DMS79 (cell line): ENCODE measurements around the gene KLHDC1.
A peak's percentile ranks its signal among the peaks of the same experiment; 100 is the strongest.
"Not testable (repeated sequence)": the region's sequence is repeated elsewhere in the genome, so short reads cannot be mapped to it uniquely, and the experiment has no call there.

Experiments
- DNase-seq: peaks from one replicate; lab custom pipeline; 2025; lab: John Stamatoyannopoulos, UW

The KLHDC1 gene

DNA sequence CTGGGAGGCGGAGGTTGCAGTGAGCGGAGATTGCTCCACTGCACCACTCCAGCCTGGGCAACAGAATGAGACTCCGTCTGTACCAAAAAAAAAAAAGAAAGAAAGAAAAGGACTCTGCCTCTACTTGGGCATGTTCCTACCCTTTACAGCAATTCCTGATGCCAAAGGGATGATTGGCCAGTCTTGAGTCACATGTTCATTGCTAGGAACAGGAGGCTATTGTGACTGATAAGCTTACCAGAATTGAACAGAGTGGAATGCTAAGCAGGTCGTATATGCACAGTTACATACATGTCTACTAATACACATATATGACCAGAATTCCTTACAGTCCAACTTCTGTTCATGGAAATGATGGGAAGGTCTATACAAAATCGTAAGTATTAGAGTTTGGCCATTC is 34.3 kb downstream of the KLHDC1 start:
- no peak for DNase-seq

GRCh38 chr14:49732896-49733295 is 40.0 kb downstream of the KLHDC1 start:
- no peak for DNase-seq

- no peak for DNase-seq
These were observed 40.9 kb downstream of the KLHDC1 start for GRCh38 chr14:49733836-49734235.

DNA sequence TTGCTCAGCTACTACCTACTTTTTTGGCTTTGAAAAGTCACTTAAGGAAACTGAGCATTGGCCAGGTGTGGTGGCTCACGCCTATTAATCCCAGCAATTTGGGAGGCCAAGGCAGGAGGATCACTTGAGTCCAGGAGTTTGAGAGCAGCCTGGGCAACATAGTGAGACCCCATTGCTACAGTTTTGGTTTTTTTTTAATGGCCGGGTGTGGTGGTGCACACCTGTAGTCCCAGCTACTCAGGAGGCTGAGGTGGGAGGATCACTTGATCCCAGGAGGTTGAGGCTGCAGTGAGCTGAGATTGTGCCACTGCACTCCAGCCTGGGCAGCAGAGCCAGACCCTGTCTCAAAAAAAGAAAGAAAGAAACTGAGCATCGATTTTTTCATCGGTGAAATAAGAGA is 42.7 kb downstream of the KLHDC1 start:
- DNase-seq, result not testable (repeated sequence)

GRCh38 chr14:49745191-49745590 is 52.3 kb downstream of the KLHDC1 start:
- peak; percentile 60 for DNase-seq

GRCh38 chr14:49746476-49746875 is 53.6 kb downstream of the KLHDC1 start:
- not testable (repeated sequence) for DNase-seq

- DNase-seq, result no peak
These were observed 61.7 kb downstream of the KLHDC1 start for GRCh38 chr14:49754570-49755097.

DNA sequence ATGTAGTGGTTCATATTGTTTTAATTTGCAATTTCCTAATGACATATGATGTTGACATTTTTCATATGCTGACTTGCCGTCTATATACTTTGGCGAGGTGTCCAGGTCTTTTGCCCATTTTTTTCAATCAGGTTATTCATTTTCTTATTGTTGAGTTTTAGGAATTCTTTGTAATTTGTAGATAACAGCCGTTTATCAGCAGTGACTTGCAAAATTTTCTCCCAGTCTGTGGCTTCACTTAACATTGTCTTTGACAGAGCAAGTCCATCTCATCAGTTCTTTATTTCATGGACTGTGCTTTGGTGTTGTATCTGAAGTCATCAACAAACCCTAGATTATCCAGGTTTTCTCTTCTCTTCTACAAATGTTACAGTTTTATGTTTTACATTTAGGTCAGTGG is 62.5 kb downstream of the KLHDC1 start:
- DNase-seq, result no peak

DNA sequence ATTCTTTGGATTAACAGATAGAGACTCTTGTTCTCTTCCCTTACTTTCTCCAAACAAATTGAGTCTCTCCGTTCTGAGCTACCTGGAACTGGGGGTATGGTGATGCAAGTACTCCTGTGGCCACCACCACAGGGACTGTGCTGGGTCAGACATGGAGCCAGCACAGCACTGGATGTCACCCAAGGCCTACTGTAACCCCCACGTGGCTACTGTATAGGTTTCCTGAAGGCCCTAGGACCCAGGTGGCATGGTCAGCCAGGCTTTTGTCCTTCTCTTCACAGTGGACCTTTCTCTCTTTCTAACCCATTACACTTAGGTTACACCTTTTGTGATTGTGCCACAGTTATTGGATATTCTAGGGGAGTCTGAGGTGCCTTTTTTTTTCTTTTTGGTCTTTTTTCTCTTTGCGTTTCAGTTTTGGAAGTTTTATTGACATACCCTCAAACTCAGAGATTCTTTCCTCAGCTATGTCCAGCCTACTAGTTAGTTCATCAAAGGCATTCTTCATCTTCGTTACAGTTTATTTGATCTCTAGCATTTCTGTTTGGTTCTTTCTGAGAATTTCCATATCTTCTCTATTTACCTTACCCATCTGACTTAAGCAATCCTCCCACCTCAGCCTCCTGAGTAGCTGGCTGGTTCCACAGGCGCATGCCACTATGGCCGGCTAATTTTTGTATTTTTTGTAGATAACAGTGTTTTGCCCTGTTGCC is 69.1 kb downstream of the KLHDC1 start:
- no peak for DNase-seq

DNA sequence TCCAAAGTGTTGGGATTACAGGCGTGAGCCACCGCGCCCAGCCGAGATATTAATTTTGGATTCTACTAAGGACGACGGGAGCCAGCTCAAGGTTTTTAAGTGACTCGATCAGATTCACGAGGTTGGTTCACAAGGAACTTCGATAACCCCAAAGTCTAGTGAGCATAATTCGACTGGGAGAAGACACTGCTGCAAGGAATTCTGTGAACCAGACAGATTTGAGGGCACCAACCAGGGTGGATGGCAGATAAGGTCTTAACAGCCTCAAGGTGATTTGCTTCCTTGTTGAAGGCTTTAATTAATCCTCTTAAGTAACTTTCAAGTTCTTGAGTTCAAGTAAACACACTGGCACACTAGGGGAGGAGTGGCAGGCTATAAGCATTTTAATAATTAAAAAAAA is 73.9 kb downstream of the KLHDC1 start:
- peak; percentile 40 for DNase-seq

- DNase-seq, result no peak
These were observed 74.3 kb downstream of the KLHDC1 start for GRCh38 chr14:49767270-49767570.

DNA sequence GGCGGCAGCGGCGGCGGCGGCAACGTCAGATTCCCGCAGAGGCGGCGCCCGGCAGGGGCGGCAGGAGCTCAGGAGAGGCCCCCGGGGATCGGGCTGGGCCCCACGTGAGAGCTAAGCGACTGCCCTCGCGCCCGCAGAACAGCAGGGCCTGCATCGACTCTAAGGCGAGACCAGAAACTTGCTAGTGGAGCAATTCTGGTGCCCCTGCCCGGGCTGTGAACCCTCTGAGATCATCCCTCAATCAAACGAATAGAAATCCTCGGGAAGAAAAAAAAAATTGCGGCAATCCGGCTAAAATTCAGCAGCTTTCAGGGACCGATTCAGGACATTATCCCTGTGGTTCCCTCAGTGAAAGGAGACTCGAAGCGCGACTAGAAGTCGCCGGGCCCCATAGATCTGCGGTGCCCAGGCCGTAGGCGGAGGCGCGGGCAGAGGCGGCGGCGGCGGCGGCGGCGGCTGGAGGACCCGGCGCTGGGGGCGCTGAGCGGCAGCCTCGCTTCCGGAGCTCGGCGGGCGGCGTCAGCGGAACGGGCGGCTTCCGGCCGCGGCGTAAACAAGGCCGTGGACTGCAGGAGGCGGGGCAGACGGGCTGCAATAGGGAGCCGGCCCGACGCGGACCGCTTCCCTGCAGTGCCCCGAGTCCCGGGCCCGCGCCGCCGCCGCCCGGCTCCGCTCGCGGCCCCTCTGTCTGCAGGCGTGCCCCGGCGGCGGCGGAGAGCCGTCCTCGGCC is 74.8 kb downstream of the KLHDC1 start, which contains the start of gene KLHDC2:
KLHDC2 (plus strand) TSS at position 583 of the 730 bp plus-strand sequence. CDS start 316 bp downstream, outside the sequence.
- peak; percentile 85 for DNase-seq

DNA sequence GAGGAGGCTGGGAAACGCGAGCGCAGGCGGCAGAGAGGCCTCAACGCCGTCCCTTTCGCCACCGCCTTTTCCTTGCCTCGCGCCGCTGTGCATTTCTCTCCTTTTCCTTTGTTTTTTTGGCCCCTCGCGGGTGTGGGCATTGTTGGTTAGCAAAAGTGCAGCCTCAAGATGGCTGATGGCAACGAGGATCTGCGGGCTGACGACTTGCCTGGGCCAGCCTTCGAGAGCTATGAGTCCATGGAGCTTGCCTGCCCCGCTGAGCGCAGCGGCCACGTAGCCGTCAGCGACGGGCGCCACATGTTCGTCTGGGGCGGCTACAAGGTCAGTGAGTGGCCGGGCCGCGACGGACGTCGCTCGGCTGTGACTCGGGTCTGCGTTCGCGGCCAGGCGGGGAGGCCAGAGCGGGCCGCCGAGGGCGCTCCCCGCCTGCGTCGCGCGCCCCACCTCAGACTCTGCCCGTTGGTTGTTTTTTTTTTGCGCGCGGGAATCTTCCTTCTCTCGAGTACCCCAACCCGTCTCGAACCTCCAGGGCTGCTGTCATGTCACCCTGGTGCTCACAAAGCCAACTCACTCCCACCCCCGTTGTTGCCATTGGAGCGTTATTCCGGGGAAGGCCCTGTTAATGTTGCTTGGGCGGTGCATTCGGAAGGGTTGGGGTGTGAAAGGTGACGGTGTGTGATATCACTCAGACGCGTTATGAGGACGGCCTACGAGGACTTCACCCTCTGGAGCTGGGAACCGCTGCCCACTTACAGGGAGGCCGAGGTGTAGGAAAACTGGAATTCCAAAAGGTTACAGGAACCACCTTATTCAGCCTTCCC is 75.6 kb downstream of the KLHDC1 start:
- peak; percentile 58 for DNase-seq

DNA sequence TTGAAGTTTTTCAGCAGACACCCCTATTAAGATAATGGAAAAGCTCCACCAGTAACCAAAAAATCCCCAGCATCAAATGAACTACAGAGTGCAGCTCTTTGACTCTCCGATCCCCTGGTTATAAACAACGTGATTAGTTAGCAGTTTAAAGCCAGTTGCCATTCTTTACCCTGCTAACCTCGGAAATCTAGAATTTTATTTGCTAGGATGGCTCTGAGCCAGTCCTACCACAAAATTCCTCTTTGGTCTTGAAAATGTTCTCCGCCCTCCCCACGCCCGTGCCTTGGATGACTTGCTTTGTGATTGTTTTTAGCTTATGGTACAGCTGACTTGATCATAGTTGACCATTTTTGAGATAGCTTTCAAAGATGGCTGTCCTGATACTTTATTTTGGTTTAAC is 76.3 kb downstream of the KLHDC1 start:
- peak; percentile 14 for DNase-seq

- peak; percentile 66 for DNase-seq
These were observed 76.8 kb downstream of the KLHDC1 start for GRCh38 chr14:49769581-49770211.

DNA sequence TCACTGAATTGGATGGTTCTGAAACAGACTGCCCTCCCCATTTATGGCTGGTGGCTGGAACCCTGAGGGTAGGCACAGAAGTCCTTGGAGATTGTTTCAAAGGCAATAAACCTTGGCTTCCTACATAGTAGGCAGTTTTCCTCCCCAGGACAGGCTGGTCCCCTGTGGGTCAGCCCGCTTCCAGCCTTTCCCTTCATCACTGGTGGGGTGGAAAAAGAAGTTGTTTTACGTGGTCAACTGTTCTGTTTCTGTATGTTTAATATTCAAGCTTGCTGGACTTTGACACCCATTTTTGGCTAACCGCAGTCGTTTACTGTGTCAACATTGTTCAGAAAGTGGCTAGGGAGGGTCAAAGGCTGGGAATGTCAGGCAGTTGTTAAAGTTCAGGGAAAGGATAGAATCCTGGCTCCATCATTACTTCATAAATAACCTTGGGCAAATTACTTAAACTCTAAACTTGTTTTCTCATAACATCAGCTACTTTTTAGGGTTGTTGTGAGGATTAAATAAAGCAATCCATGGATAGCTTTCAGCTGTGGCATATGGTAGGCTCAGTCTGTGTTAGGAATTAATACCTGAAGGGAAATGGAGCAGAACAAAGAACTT is 77.4 kb downstream of the KLHDC1 start:
- DNase-seq, result peak; percentile 11

- not testable (repeated sequence) for DNase-seq
These were observed 78.8 kb downstream of the KLHDC1 start for GRCh38 chr14:49771691-49772090.

DNA sequence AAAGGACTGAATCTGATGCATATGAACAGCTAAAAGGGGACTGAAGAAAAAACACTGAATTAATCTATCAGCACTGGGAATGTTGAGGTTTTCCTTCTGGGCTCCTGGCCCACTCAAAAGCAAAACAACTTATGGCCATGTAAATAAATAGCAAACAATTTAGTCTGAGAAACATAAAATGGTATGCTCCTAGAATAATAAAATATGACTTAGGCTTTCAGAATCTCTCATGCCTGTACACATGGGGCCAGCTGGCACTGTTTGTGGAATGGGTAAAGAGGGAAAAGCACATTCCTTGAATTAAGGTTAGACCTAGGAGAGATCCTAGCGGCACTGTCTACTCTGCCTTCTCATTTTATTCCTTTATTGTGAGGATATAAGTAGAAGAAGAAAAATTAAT is 81.2 kb downstream of the KLHDC1 start:
- DNase-seq, result no peak

GRCh38 chr14:49778421-49778820 is 85.5 kb downstream of the KLHDC1 start:
- no peak for DNase-seq

DNA sequence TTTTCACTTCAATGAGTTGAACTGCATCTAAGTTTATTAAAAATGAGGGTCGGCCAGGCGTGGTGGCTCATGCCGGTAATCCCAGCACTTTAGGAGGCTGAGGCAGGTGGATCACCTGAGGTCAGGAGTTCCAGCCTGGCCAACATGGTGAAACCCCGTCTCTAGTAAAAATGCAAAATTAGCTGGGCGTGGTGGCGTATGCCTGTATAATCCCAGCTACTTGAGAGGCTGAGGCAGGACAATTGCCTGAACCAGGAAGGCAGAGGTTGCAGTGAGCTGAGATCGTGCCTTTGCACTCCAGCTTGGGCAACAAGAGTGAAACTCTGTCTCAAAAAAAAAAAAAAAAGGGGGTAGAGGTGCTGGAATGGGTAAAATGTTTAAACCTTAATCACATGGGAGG is 88.1 kb downstream of the KLHDC1 start:
- DNase-seq, result not testable (repeated sequence)

DNA sequence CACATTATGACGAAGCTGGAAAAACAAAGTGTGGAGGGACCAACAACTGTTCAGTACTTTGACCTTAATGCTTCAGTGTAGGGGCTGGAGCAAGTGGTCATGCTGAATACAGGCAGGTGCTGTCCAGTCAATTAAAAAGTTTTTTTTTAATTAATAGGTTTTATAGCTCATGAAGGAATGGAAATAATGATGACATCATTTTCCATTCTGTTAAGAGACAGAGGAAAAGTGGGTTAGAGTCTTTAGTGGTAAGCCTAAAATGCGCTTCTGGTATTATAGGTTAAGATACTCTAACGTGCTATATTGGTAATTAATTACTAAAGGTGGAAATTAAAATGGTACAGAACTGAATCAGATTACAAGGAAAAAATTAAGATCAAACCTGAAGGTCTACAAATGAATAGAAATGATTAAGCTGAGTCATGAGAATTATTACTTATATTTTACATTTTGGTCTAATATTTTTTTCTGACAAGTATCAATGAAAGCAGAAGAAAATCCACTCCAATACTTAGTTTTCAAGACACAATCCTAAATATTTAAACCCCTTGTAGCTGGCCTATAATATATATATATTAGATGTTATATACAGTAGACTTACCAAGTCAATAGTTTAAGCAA is 90.6 kb downstream of the KLHDC1 start:
- DNase-seq, result no peak
